Measurements from ENCODE around the gene ZC3HAV1.
A peak's percentile ranks its signal among the peaks of the same experiment; 100 is the strongest.
"Not testable (repeated sequence)": the region's sequence is repeated elsewhere in the genome, so short reads cannot be mapped to it uniquely, and the experiment has no call there.

The ZC3HAV1 gene

DNA sequence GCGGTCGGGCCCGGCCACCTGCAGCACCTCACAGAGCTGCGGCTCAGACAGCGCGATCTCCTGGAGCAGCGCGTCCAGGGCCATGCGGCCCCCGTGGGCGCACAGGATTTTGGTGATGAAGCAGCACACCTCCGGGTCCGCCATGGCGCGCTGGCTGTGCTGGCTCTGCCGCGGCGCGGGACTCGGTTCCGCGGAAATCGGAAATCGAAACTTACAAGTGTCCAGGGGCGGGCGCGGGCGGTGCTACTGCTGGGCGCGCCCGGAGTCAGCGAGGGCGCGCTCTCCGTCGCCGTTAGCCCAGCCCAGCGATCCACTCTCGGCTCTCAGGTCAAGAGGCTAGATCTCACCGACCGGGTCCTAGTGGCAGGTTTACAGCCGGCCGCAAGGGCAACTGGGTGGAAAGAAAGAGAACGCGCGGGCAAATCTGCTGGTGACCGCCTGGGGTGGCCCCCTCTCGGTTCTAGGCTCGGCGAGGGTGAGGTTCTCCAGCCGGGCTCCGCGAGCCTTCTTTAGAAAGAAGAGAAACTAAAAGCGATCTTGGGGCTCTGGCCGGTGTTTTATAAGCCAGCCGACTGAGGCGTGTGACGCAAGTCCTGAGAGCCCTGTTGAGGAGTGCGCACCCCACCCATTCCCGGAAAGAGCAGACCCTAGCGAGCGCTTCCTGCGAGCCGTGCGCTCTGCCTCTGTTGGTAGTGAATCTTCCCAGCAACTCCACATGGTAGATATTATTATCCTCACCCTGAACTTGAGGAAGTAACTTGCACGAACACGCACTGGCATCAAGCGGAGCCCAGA, at the start of gene ZC3HAV1:
TSS of gene ZC3HAV1 (minus strand) at position 533 of the 795 bp plus-strand sequence. CDS start at position 144, 389 bp downstream.
- DNase-seq: peak in 51 of 56 donors; percentile 5 to 73 (median 43)

DNA sequence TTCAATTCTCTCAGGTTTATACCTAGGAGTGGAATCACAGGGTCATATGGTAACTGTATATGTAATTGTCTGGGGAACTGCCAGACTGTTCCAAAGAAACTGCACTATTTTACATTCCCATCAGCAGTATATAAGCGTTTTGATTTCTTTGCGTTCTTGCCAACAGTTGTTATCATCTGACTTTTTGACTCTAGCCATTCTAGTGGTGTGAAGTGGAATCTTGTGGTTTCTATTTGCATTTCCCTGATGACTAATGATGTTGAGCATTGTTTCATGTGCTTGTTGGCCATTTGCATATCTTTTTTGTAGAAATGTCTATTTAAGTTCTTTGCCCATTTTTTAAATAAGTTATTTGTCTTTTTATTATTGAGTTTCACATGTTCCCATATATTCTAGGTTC, 44.3 kb upstream of the ZC3HAV1 start:
- no peak for DNase-seq

DNA sequence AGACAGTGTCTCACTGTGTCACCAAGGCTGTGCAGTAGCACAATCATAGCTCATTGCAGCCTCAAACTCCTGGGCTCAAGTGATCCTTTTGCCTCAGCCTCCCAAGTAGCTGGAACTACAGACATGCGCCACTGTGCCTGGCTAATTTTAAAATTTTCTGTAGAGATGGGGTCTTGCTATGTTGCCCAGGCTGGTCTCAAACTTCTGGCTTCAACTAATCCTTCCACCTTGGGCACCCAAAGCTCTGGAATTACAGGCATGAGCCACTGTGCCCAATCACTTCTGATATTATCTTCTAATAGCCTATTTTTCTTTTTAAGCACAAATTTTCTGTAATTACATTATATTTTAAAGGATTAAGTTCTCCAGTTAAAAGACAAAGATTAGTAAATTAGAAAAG, 42.6 kb upstream of the ZC3HAV1 start:
- no peak for DNase-seq

GRCh38 chr7:139139150-139139549, 29.6 kb upstream of the ZC3HAV1 start:
- no peak for DNase-seq

- peak in 55 of 56 donors; percentile 12 to 90 (median 76) for DNase-seq
Measured at GRCh38 chr7:139133335-139134139, 24.0 kb upstream of the ZC3HAV1 start.

DNA sequence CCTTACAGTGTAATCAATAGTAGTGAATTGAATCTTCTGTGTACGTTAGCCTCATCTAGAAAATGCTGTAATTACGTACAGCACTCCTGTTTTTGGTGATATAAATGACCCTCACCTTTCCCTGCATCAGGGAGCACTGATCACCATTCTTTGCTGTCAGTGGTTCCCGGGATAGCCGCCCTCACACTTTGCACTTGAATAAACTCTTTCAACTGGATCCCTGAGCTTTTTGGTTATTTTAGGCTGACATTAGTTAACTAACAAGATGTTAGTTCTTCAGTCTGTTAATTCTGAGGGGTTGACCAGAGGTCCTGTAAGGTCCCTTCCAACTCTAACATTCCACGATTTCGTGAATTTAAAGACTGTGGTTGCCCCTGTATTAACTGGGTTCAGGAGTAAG, 23.4 kb upstream of the ZC3HAV1 start:
- DNase-seq: no peak

GRCh38 chr7:139131601-139132041, 22.1 kb upstream of the ZC3HAV1 start:
- no peak for DNase-seq

DNA sequence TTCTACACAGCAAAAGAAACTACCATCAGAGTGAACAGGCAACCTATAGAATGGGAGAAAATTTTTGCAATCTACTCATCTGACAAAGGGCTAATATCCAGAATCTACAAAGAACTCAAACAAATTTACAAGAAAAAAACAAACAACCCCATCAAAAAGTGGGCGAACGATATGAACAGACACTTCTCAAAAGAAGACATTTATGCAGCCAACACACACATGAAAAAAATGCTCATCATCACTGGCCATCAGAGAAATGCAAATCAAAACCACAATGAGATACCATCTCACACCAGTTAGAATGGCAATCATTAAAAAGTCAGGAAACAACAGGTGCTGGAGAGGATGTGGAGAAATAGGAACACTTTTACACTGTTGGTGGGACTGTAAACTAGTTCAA, 20.3 kb upstream of the ZC3HAV1 start:
- not testable (repeated sequence) for DNase-seq

DNA sequence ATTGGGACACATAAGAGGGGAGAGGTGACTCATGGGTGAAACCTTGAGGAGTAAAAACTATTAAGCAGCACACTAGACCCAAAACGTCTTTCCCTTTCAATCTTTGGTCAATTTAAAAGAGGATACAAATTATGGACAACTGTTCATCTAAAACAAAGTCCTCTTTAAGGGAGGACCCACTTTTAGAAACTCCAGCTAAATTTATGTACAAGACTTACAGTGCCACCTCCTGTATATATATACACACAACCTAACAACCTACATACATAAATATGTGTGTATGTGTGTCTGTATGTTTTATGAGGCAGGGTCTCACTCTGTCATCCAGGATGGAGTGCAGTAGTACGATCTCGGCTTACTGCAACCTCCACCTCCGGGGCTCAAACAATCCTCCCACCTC, 18.1 kb upstream of the ZC3HAV1 start:
- DNase-seq: no peak

- DNase-seq: no peak
Measured at GRCh38 chr7:139125657-139126056, 16.1 kb upstream of the ZC3HAV1 start.

DNA sequence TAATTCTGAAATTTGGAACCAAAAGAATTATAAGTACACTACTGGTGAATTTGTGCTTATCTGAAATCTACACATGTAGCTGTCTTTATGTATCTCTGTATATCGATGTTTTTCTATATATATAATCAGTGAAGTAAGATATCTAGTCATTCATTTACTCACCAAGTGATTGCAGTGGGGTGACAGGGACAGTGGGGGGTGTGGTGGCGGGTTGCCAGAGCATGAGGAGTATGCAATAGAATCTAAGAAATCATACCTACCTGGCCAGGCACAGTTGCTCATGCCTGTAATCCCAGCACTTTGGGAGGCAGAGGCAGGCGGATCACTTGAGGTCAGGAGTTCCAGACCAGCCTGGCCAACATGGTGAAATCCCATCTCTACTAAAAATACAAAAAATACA, 15.5 kb upstream of the ZC3HAV1 start:
- DNase-seq: not testable (repeated sequence)

DNA sequence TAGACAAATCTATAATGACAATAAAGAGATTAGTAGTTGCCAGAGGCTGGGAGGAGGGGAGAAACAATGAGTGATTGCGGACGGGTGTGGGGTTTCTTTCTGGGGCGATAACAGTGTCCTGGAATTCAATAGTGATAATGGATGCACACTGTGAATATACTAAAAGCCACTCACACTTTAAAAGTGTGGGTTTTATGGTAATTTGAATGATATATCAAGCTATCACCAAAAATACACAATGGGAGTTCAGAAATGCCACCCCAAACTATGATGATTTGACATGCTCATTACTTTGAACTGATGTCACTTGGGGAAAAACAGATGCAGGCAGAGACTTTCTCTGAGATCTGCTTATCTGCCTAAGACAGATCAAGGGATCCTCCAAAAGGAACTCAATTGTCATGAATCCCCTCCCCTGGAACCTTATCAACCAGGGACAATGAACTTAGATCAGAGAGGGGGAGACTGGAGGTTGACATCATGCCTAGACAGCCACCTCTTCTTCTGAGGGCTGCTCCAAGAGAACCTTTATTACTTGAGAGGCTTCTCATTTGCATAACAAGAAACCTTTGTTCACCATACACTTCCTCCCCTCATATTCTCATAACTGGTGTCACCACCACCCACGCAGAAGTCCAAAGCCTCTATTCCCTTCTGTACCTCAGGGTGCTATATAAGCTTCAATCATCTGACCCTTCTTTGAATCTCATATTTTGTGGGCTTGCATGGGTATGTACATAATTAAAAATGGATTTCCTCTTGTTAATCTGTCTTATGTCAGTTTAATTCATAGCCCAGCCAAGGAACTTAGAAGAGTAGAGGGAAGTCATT, 14.8 kb upstream of the ZC3HAV1 start:
- no peak for DNase-seq

DNA sequence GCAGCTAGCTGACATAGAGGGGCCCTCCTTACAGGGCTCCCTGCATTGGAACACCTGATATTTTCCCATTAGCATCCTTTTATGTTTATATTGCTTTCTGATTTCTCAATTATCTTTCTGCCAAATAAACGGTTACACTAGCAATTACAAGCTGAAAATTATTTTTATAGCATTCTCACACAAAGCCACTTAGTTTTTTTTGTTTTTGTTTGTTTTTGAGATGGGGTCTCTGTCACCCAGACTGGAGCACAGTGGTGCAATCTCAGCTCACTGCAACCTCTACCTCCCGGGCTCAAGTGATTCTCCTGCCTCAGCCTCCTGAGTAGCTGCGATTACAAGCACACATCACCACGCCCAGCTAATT, 9.9 kb upstream of the ZC3HAV1 start:
- DNase-seq: no peak

GRCh38 chr7:139118805-139119485, 9.4 kb upstream of the ZC3HAV1 start:
- no peak for DNase-seq

DNA sequence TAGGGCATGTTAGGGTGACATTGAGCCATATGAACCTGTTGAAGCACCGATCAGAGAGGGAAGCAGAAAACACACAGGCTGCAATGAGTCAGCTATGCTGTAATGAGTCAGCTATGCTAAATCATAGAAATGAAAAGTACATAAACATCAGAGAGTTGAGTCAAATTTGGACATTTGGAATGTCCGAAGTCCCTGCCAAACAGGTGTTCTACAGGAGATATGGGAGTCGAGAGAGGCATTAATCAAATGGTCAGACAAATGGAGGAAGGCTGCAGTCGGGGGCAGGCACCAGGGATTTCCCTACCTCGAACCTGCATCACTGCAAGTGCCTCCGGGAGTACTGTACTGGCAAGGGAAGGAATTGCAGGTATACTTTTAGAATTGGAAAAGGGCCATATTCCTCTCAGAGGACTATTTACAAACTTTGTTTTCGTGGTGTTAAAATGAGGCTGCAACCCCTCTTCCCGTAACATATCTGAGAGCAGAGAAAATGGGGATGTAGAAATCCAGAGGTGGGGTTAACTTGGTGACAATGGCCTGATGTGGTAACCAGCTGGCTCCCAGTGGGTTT, 8.8 kb upstream of the ZC3HAV1 start:
- DNase-seq: no peak

DNA sequence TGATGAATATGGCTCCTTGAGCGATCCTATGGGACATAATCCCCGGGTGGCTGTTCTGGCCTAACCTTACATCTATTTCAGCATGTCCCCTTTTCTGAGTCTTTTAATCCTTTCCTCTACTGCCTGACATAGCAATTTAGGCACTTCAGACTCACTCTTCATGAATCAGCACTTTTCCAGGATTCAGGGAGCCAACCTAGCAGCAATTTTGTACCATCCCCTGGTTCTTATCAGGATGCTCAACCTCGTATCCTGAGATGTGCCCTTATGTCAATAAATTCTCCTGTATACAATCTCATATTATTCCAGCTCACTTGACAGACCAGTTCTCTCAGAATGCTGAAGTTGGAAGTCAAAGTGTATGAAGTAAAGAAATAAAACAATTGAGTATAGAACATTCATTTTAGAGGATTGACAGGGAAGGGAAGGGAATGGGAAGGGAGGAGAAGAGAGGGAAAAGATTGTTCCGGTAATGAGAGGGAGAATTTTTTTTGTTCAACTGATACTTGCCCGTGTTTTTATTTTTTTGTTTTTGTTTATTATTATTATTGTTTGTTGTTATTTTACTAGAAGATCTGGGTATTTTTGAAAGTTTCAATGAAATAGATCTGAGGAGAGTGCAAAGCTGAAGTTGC, 8.2 kb upstream of the ZC3HAV1 start:
- no peak for DNase-seq

DNA sequence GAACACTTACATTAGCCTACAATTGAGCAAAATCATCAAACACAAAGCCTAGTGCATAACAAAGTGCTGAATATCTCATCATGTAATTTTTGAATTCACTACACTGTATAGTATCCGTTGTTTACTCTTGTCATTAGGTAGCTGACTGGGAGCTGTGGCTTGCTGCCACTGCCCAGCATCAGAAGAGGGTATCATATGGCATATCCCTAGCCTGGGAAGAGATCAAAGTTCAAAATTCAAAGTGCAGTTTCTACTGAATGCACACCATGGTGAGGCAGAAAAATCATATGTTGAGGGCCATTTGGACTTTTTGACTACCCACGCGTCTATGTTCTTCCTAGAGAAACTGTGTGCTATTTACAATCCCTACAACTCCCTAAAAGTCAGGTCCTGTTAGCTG, 7.5 kb upstream of the ZC3HAV1 start:
- no peak for DNase-seq

GRCh38 chr7:139115104-139115503, 5.6 kb upstream of the ZC3HAV1 start:
- DNase-seq: no peak

GRCh38 chr7:139114585-139114984, 5.1 kb upstream of the ZC3HAV1 start:
- no peak for DNase-seq

GRCh38 chr7:139114018-139114417, 4.5 kb upstream of the ZC3HAV1 start:
- DNase-seq: no peak

Measured in nucleus accumbens (tissue), 56 donors.